HL-60 (cell line): ENCODE data around the gene GJC1.

Experiments used
- DNase-seq, 2 experiments: peaks; one replicate each; pipeline ENCODE4 v3.0.0-alpha.2; 2010 to 2020; ENCODE audit warnings: low read depth in 1 of 2, low spot score in 1 of 2
- H3K27ac ChIP-seq: fragments of 250-450 bp; sonication (Bioruptor Pico); replicated peaks from 2 replicates; pipeline ENCODE4 v1.5.1; 2020; ENCODE audit warnings: mild to moderate bottlenecking, moderate library complexity
- H3K27me3 ChIP-seq: fragments of 250-450 bp; sonication (Bioruptor Pico); 2 replicates; pipeline ENCODE4 v1.5.1; 2021; ENCODE audit warnings: mild to moderate bottlenecking, moderate library complexity; ENCODE audit not compliant: insufficient read depth, poor library complexity, severe bottlenecking
- H3K4me3 ChIP-seq: replicated peaks from 2 replicates; pipeline ENCODE4 v1.5.1; 2011; ENCODE audit warnings: mild to moderate bottlenecking, control low read depth, low read length; ENCODE audit not compliant: insufficient read depth
- GABPA ChIP-seq: IDR thresholded peaks from 2 replicates; pipeline ENCODE4 v1.6.1; 2012; ENCODE audit warnings: low read depth
- POLR2AphosphoS5 ChIP-seq: IDR thresholded peaks from 2 replicates; pipeline ENCODE4 v1.6.1; 2012; ENCODE audit warnings: low read depth
- SPI1 ChIP-seq: IDR thresholded peaks from 2 replicates; pipeline ENCODE4 v1.6.1; 2012; ENCODE audit warnings: low read depth, mild to moderate bottlenecking, borderline replicate concordance
- TF ChIP-seq, protein P1 (sequence below): IDR thresholded peaks from one replicate; pipeline ENCODE4 v1.5.1; 2011; ENCODE audit warnings: low read length, control low read depth, inconsistent platforms; ENCODE audit not compliant: insufficient read depth
- TF ChIP-seq, protein P2 (sequence below): IDR thresholded peaks from 2 replicates; pipeline ENCODE4 v1.6.1; 2012; ENCODE audit warnings: low read depth; ENCODE audit not compliant: insufficient replicate concordance

GJC1 gene

GRCh38 chr17:44778656-44779210 is 51.4 kb downstream of the GJC1 start:
- H3K4me3 ChIP-seq = no peak overlapping the region; the same call in 1 of the 2 replicates
- no peaks in the 10 kb centered on the region for H3K27me3 ChIP-seq
- no peak overlapping the region for H3K27ac ChIP-seq
- no peak for TF ChIP-seq POLR2AphosphoS5
- no peak for TF ChIP-seq SPI1
- TF ChIP-seq GABPA = no peak
- TF ChIP-seq, protein P1, sequence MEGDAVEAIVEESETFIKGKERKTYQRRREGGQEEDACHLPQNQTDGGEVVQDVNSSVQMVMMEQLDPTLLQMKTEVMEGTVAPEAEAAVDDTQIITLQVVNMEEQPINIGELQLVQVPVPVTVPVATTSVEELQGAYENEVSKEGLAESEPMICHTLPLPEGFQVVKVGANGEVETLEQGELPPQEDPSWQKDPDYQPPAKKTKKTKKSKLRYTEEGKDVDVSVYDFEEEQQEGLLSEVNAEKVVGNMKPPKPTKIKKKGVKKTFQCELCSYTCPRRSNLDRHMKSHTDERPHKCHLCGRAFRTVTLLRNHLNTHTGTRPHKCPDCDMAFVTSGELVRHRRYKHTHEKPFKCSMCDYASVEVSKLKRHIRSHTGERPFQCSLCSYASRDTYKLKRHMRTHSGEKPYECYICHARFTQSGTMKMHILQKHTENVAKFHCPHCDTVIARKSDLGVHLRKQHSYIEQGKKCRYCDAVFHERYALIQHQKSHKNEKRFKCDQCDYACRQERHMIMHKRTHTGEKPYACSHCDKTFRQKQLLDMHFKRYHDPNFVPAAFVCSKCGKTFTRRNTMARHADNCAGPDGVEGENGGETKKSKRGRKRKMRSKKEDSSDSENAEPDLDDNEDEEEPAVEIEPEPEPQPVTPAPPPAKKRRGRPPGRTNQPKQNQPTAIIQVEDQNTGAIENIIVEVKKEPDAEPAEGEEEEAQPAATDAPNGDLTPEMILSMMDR = no peak
- TF ChIP-seq, protein P2, sequence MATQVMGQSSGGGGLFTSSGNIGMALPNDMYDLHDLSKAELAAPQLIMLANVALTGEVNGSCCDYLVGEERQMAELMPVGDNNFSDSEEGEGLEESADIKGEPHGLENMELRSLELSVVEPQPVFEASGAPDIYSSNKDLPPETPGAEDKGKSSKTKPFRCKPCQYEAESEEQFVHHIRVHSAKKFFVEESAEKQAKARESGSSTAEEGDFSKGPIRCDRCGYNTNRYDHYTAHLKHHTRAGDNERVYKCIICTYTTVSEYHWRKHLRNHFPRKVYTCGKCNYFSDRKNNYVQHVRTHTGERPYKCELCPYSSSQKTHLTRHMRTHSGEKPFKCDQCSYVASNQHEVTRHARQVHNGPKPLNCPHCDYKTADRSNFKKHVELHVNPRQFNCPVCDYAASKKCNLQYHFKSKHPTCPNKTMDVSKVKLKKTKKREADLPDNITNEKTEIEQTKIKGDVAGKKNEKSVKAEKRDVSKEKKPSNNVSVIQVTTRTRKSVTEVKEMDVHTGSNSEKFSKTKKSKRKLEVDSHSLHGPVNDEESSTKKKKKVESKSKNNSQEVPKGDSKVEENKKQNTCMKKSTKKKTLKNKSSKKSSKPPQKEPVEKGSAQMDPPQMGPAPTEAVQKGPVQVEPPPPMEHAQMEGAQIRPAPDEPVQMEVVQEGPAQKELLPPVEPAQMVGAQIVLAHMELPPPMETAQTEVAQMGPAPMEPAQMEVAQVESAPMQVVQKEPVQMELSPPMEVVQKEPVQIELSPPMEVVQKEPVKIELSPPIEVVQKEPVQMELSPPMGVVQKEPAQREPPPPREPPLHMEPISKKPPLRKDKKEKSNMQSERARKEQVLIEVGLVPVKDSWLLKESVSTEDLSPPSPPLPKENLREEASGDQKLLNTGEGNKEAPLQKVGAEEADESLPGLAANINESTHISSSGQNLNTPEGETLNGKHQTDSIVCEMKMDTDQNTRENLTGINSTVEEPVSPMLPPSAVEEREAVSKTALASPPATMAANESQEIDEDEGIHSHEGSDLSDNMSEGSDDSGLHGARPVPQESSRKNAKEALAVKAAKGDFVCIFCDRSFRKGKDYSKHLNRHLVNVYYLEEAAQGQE = no peak
- no peak for DNase-seq

DNA sequence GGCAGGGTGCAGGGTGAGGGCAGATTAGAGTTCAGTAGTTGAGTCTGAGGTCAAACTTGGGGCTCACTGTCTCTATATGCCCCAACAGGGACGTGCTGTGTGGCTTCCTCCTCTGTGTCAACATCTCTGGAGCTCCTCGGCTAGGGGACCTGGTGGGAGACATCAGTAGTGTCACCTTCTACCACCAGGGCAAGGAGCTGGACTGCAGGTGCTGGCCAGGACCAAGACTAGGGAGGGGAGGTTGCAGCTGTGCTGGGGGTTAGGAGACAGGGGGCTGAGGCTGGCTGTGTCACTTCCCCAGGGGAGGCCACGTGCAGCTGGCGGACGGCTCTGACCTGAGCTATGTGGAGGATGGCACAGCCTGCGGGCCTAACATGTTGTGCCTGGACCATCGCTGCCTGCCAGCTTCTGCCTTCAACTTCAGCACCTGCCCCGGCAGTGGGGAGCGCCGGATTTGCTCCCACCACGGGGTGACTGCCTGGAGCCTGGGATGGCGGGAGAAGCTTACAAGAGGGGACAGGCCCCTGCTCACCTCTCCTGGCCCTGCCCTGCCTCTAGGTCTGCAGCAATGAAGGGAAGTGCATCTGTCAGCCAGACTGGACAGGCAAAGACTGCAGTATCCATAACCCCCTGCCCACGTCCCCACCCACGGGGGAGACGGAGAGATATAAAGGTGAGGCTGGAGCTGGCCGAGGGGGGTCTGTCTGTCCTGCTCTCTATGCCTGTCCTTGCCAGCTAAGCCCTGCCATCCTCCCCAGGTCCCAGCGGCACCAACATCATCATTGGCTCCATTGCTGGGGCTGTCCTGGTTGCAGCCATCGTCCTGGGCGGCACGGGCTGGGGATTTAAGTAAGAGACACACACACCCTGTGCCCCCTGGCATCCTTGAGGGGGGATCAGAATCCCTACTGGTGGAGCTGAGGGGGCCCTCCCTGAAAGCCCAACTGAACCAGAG is 52.4 kb downstream of the GJC1 start:
- H3K27ac ChIP-seq = no peak overlapping the region
- TF ChIP-seq, protein P1 = no peak
- TF ChIP-seq, protein P2 = no peak
- TF ChIP-seq SPI1 (no peak), POLR2AphosphoS5 (no peak), GABPA (no peak)
- no peak for DNase-seq
- no peaks in the 10 kb centered on the region for H3K27me3 ChIP-seq
- H3K4me3 ChIP-seq = no peak overlapping the region

- no peak for DNase-seq
- TF ChIP-seq, protein P2 = no peak
- TF ChIP-seq POLR2AphosphoS5 = no peak
- no peak for TF ChIP-seq SPI1
- TF ChIP-seq, protein P1 = no peak
- no peak for TF ChIP-seq GABPA
- Histone ChIP-seq H3K27me3 (no peaks in the 10 kb centered on the region), H3K27ac (no peak overlapping the region), H3K4me3 (no peak overlapping the region)
Observed at GRCh38 chr17:44776628-44777393, 53.3 kb downstream of the GJC1 start.
